Left lung (tissue), 10 donors: ENCODE data around the gene ATF7IP. TPM values are rescaled to one million over a fixed set of nuclear protein-coding genes. Genes with fewer than 3 reads are reported as not detected.

Experiments
- ATAC-seq: fragments of 200-7000 bp; cut with Tn5 transposase; one replicate; pipeline ENCODE4 v1.9.1; 2020; ENCODE audit warnings: moderate library complexity
- DNase-seq, 4 donors: peaks; one replicate each; pipeline ENCODE4 v3.0.0-alpha.2; 2013 to 2020
- H3K27ac ChIP-seq, 2 donors: fragments of 200-600 bp; sonication (generic) in 1 of 2; one replicate each; pipeline versions ENCODE4 v1.5.0 to v1.8.0; 2020 to 2021
- H3K27me3 ChIP-seq, 2 donors: fragments of 200-600 bp; sonication (generic) in 1 of 2; one replicate each; pipeline versions ENCODE4 v1.5.0 to v1.8.0; 2020 to 2021
- H3K36me3 ChIP-seq, 2 donors: fragments of 200-600 bp; sonication (generic) in 1 of 2; one replicate each; pipeline versions ENCODE4 v1.5.0 to v1.8.0; 2020 to 2021
- H3K4me1 ChIP-seq, 2 donors: fragments of 200-600 bp; one replicate each; pipeline ENCODE4 v1.8.0; 2021
- H3K4me3 ChIP-seq, 2 donors: fragments of 200-600 bp; sonication (generic) in 1 of 2; one replicate each; pipeline versions ENCODE4 v1.5.0 to v1.8.0; 2020 to 2021; ENCODE audit warnings: mild to moderate bottlenecking in 1 of 2
- H3K9me3 ChIP-seq, 2 donors: fragments of 200-600 bp; sonication (generic) in 1 of 2; one replicate each; pipeline versions ENCODE4 v1.5.0 to v1.8.0; 2020 to 2021
- intact Hi-C, 2 donors: fragments of 100-400 bp; cut with DNase I; formaldehyde crosslinking; loops; one replicate each; pipeline versions ENCODE4 v1.11.2 to v1.14.2; 2022
- polyA plus RNA-seq, 6 donors: library from polyadenylated mRNA; unstranded; fragments of 120-200 nt; gene quantifications; one replicate each; pipeline ENCODE4 v1.2.1, GENCODE V29; 2013; ENCODE audit not compliant: insufficient read length in 6 of 6
- total RNA-seq, 2 donors: library from RNA; stranded (reverse); fragmentation: NEBNext Ultra II Directional; extraction: Animal tissue kit (Norgen Biotek cat#: 25700); gene quantifications; one replicate each; pipeline ENCODE4 v1.2.1, GENCODE V29; 2021
- TF ChIP-seq, protein P1 (sequence below), 2 donors: fragments of 200-600 bp; sonication (generic) in 1 of 2; IDR thresholded peaks; one replicate each; pipeline versions ENCODE4 v1.5.0 to v1.8.0; 2021; ENCODE audit warnings: antibody characterized with exemption in 2 of 2
- donor health status: DM: no; HTN: yes; CAD: no.
- donor health status: DM: no; HTN: no; CAD: no.

ATF7IP gene
- total and polyA plus RNA-seq, 8 donors = 47.6 to 84.8 (median 55.6) TPM

DNA sequence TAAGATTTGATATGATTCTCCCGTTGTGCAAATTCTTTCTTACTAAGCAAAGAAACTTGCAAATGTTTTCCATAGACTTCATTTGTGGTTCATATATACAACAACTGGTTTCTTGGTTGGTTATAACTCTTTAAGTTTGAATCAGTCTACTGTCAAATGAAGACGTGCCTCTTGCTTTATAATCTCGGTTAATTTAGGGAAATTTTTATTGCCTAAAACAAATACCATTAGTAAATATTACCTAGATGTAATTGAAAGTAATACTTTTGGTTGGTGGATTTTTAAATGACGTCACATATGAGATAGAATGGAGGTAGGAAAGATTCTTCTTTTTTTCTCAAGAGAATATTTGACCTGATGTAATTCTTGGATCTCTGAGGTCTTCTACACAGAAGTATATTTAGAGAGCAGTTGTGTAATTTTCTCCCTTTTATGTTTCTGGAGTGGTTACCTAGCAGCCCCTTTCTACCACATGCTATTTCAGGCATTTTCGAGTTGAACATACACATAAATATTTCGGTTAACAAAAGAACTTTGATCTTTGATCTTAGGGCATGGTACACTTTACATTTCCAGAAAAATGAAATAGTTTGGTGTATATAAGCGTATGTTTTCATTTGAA, 1.7 kb downstream of the ATF7IP start:
- Histone ChIP-seq H3K27ac (peak overlapping the region; percentile 97 to 98), H3K9me3 (no peaks in the 10 kb centered on the region), H3K27me3 (no peaks in the 10 kb centered on the region), H3K4me1 (peaks cover 0 to 32% of the 10 kb centered on the region in 2 donors), H3K36me3 (peaks cover 0 to 7% of the 10 kb centered on the region in 2 donors), H3K4me3 (peak overlapping the region; percentile 47 to 55)
- intact Hi-C loops = no loop called here
- ATAC-seq (peak; percentile 2), DNase-seq (peak in 2 of 4 donors; percentile 42 to 56)
- TF ChIP-seq, protein P1, sequence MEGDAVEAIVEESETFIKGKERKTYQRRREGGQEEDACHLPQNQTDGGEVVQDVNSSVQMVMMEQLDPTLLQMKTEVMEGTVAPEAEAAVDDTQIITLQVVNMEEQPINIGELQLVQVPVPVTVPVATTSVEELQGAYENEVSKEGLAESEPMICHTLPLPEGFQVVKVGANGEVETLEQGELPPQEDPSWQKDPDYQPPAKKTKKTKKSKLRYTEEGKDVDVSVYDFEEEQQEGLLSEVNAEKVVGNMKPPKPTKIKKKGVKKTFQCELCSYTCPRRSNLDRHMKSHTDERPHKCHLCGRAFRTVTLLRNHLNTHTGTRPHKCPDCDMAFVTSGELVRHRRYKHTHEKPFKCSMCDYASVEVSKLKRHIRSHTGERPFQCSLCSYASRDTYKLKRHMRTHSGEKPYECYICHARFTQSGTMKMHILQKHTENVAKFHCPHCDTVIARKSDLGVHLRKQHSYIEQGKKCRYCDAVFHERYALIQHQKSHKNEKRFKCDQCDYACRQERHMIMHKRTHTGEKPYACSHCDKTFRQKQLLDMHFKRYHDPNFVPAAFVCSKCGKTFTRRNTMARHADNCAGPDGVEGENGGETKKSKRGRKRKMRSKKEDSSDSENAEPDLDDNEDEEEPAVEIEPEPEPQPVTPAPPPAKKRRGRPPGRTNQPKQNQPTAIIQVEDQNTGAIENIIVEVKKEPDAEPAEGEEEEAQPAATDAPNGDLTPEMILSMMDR (IDR thresholded peaks at IDR 0.05) = no peak

DNA sequence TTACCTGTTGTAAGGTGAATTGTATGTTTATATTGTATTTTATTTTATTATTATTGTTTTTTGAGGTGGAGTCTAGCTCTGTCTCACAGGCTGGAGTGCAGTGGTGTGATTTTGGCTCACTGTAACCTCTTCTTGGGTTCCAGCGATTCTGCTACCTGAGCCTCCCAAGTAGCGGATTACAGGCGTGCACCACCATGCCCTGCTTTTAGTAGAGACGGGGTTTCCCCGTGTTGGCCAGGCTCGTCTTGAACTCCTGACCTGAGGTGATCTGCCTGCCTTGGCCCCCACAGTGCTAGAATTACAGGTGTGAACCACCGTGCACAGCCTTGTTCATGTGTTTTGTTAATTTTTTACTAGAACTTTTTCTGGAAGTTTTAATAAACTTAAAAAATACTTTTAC, 3.8 kb downstream of the ATF7IP start:
- no peak for ATAC-seq
- H3K36me3 ChIP-seq = peaks cover 0 to 7% of the 10 kb centered on the region in 2 donors
- TF ChIP-seq, protein P1 (IDR thresholded peaks at IDR 0.05) = no peak

DNA sequence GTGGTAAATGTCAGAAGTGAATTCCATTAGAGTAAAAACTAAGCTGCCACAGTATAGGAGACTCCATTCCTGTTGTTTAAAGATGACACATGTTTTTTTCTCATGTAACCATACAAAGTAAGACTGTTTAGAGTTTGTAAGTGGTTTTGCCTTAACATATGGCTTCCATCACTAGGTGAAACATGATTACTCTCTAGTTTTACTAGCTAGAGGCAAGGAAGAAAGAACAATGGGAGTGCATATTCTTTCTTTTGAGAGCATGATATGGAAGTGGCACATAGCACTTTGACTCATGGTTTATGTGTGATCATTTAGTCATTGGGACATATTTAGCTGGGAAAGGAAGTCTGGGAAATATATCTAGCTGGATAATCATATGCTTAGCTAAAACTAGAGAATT, 7.7 kb downstream of the ATF7IP start:
- DNase-seq (no peak), ATAC-seq (no peak)
- H3K27ac ChIP-seq = peak overlapping the region in 1 of 2 donors; percentile 6
- TF ChIP-seq, protein P1 (IDR thresholded peaks at IDR 0.05) = no peak
- peaks cover 0 to 9% of the 10 kb centered on the region in 2 donors for H3K9me3 ChIP-seq
- H3K4me1 ChIP-seq = peaks cover 4 to 33% of the 10 kb centered on the region in 2 donors
- H3K4me3 ChIP-seq = no peak overlapping the region
- H3K27me3 ChIP-seq = no peaks in the 10 kb centered on the region
- intact Hi-C loops = no loop called here
- peaks cover 0 to 19% of the 10 kb centered on the region in 2 donors for H3K36me3 ChIP-seq

More for the DNA sequence above, 3.8 kb downstream of the ATF7IP start:
- DNase-seq = no peak
- Histone ChIP-seq H3K4me1 (peaks cover 4 to 49% of the 10 kb centered on the region in 2 donors), H3K27me3 (no peaks in the 10 kb centered on the region), H3K27ac (no peak overlapping the region), H3K4me3 (no peak overlapping the region), H3K9me3 (no peaks in the 10 kb centered on the region)
- intact Hi-C loops = no loop called here

DNA sequence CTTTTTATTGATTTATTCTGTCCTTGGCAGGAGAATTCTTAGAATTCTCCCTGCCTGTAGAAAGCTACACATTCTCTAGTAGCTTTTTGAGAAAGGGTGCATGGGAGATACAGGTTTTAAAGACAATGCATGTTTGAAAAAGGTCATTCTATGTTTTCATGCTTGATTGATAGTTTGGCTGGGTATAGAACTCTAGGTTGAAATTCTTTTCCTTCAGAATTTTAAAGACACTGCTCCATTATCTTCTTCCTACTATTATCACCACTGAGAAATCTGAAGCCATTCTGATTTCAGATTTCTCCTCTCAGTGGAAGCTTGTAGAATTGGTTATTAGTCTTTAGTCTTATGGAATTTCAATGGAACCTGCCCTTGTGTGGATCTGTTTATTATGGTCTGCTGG, 14.0 kb downstream of the ATF7IP start:
- Histone ChIP-seq H3K4me1 (peaks cover 11 to 17% of the 10 kb centered on the region in 2 donors), H3K27me3 (no peaks in the 10 kb centered on the region), H3K36me3 (peaks cover 0 to 28% of the 10 kb centered on the region in 2 donors), H3K9me3 (peaks cover 0 to 29% of the 10 kb centered on the region in 2 donors), H3K4me3 (no peak overlapping the region), H3K27ac (no peak overlapping the region)
- intact Hi-C loops = no loop called here
- ATAC-seq (no peak), DNase-seq (no peak)
- TF ChIP-seq, protein P1 (IDR thresholded peaks at IDR 0.05) = no peak

DNA sequence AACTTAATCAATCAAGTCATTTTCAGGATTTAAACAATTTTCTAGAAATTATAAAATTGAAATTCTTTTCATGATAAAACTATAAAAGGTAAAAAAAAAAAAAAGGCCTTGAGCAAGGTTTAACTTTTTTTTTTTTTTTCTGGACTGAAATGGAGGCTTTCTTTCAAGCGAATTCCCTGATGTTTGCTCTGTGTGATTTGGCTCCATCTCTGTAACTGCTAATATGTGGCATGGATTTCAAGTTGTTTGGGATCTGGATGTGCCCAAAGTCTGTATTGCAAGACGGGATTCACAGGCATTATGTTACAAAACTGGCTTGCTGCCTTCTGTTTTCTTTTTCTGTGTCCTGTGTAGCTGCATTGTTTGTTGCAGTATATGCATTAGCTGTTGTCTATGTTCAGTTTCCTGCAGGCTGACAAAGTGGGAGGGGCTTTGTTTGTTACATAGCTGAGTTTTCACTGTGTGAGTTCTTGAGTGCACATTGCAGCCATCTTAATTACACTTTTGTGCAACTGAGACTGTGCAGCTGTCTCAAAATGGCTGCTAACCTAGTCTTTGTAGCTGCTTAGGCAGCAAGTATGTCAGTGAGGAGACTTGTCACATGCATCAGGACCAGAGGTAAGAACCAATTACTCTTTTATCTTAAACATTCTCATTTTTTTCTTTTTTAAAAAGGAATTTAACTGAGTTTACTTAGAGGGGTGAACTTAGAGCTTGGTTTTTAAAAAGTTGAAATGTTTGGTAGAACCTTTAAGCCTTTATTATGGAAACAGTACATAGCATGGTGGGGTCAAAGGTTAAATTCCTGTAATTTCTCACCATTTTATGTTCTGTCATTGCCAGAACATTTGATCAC, 19.5 kb downstream of the ATF7IP start:
- Histone ChIP-seq H3K9me3 (peaks cover 0 to 4% of the 10 kb centered on the region in 2 donors), H3K4me3 (peak overlapping the region; percentile 2 to 4), H3K36me3 (no peaks in the 10 kb centered on the region), H3K27me3 (no peaks in the 10 kb centered on the region), H3K27ac (peak overlapping the region; percentile 42 to 68), H3K4me1 (peaks cover 15 to 50% of the 10 kb centered on the region in 2 donors)
- TF ChIP-seq, protein P1 (IDR thresholded peaks at IDR 0.05) = no peak
- ATAC-seq (peak; percentile 94), DNase-seq (peak in 2 of 4 donors; percentile 69 to 86)
- intact Hi-C loops = no loop called here
